ENCODE results near the gene PMF1.
"Not testable (repeated sequence)": the region's sequence is repeated elsewhere in the genome, so short reads cannot be mapped to it uniquely, and the experiment has no call there.

PMF1 gene

DNA sequence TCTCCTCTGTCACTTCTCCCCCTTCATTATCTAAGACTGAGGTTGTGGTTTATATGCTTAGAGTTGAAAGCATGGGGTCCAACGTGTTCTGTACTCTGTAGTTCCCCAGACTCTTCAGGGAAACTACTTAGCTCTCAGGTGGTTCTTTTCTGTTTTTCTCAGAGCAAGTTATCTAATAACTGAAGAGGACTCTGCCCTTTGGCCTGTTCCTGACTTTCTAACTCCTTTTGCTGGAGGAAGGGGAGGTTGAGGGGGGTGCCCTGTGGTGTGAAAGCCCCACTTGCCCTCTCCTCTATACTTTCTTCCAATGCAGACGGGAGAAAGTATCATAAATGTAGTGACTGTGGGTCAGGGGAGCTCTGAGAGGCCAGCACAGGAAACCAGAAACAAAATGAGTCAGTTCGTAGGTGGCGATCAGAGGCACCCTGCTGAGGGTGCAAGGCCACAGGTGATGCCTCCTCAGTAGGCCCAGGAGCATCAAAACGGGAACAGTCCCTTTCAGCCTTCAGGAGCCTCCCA is 13.9 kb upstream of the PMF1 start:
- no peak for DNase-seq

GRCh38 chr1:156200044-156200443 is 12.8 kb upstream of the PMF1 start:
- DNase-seq, result no peak

DNA sequence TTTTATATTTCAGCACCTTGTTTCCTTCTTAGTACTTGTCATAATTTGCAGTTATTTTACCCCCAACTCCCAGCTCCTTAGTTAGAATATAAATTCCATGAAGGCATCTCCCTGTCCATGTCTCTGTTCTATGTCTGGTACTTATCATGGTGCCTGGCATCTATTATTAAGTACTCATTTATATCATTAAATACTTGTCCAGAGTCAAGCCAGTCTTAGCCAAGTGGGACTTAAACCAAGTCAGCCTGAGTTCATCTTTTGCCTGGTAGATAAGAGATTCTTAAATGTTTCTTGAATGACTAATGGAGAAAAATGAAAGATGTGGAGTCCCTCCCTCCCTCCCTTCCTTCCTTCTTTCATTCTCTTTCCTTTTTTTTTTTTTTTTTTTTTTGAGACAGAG is 9.5 kb upstream of the PMF1 start:
- no peak for DNase-seq

DNA sequence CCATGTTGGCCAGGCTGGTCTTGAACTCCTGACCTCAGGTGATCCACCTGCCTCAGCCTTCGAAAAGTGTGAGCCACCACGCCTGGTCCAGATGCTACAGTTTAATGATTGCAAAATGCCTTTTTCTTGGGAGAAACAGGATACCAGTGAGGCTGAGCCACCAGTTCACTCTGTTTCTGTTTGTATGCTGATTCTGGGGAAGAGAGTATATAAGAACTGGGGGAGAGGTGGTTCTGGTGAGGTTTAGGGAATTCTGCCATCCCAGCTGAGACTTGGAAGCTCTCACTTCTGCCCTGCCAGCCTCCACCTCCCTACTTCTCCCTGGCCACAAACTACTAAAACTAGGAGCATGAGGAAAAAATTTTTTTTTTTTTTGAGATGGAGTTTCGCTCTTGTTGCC is 8.1 kb upstream of the PMF1 start:
- DNase-seq, result no peak

- DNase-seq, result no peak
Measured at GRCh38 chr1:156211243-156211642, 1.6 kb upstream of the PMF1 start.

DNA sequence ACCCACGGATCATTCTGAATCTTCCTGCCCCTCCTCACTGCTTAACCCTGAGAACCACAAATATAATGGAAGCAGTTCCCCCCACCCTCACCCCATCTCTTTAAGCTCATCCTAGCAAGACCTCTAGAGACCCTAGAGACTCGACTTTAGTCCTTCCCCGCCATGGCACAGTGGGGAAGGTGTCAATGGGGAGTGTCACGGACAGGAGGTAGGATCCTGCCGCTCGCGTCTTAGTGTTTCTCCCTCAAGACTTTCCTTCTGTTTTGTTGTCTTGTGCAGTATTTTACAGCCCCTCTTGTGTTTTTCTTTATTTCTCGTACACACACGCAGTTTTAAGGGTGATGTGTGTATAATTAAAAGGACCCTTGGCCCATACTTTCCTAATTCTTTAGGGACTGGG is 677 bp upstream of the PMF1 start:
- no peak for DNase-seq

DNA sequence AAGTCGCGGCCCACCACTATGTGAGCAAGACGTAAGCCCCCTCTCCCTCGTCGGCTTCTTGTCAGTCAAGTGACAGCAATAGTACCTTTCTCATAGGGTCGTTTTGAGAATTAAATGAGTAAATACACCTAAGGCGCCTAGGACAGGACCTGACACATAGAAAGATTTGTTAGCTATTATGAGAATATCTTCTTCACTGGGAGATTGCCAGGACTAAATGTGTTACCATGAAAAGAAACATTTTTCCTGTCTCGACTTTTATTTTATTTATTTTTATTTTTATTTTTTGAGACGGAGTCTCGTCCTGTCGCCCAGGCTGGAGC is 798 bp downstream of the PMF1 start:
- no peak for DNase-seq

DNA sequence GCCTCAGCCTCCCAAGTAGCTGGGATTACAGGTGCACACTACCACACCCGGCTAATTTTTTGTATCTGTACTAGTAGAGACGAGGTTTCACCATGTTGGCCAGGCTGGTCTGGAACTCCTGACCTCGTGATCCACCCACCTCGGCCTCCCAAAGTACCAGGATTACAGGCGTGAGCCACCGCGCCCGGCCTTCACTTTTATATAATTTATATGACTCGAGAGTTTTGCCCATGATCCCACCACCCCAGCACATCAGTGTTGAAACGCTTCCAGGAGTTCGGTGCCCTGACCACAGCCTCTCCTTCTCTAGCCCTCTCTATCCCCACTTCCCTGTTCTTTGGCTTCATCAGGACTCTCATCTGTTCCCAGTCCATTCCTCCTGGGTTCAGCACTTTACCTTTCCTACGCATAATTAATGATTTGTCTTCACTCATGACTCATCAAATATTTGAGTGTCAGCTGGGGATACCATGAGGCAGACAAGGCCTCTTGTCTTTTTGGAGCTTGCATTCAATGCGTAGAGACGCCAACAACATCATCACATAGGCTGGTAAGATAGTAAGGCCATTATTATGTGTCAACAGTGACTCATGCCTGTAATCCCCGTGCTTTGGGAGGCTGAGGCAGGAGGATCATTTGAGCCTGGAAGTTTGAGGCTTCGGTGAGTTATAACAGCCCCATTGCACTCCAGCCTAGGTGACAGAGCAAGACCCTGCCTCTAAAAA is 1.4 kb downstream of the PMF1 start:
- DNase-seq, result peak; percentile 18

- not testable (repeated sequence) for DNase-seq
Measured at GRCh38 chr1:156216361-156217086, 3.7 kb downstream of the PMF1 start.

- peak; percentile 40 for DNase-seq
Measured at GRCh38 chr1:156217871-156218270, 5.1 kb downstream of the PMF1 start.

DNA sequence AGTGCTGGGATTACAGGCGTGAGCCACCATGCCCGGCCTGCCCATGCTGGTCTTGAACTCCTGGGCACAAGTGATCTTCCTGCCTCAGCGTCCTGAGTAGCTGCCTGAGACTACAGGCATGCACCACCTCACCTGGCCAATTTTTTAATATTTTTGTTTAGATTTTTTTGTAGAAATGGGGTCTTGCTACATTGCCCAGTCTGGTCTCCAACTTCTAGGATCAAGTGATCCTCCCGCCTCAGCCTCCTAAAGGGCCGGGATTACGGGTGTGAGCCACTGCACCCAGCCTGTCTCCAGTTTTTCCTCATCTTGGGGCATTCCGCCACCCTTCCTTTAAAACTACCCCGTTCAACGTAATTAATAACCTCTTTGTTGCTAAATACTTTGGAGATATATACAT is 7.4 kb downstream of the PMF1 start:
- DNase-seq, result no peak

DNA sequence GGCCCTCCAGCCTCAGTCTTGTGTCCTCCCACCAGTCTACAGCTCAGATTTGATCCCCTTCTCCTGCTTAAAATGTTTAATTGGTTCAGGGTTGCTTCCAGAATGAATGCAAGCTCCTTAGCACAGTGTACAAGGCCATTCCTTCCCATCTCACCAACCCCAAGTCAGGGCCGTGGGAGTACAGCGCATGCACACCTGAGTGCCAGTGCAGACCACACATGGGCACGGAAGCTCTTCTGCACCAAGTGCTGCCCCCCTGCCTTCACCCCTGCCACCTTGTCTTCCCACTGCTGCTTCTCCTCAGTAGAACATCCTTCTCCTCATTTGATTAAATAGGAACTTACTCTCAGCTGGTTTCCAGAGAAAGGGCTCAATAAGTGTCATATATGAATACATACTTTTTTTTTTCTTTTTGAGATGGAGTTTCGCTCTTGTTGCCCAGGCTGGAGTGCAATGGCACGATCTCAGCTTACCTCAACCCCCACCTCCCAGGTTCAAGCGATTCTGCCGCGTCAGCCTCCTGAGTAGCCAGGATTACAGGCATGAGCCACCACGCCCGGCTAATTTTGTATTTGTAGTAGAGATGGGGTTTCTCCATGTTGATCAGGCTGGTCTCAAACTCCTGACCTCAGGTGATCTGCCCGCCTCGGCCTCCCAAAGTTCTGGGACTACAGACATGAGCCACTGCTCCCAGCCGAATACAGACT is 9.3 kb downstream of the PMF1 start:
- DNase-seq, result no peak

- no peak for DNase-seq
Measured at GRCh38 chr1:156225677-156226014, 12.8 kb downstream of the PMF1 start.

- no peak for DNase-seq
Measured at GRCh38 chr1:156226116-156226538, 13.3 kb downstream of the PMF1 start.

GRCh38 chr1:156226782-156227181 is 14.0 kb downstream of the PMF1 start:
- DNase-seq, result no peak

DNA sequence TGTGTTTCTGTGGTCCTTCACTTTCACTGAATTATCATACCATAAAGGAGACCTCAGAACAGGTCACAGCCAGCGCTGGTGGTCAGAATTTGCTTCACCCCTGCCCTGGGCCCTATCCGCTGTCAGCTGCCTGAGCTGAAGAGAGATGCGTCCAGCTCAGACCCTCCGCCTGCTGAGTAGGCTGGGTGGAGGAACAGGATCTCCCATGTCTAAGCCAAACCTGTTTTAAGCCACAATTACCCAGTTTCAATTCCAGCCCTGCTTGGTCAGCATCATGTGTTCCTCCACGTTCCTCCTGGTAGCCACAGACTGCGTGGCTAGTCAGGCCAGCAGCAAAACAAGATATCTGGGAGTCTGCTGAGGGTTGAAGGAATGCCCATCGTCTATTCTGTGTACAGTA is 15.7 kb downstream of the PMF1 start:
- no peak for DNase-seq

DNA sequence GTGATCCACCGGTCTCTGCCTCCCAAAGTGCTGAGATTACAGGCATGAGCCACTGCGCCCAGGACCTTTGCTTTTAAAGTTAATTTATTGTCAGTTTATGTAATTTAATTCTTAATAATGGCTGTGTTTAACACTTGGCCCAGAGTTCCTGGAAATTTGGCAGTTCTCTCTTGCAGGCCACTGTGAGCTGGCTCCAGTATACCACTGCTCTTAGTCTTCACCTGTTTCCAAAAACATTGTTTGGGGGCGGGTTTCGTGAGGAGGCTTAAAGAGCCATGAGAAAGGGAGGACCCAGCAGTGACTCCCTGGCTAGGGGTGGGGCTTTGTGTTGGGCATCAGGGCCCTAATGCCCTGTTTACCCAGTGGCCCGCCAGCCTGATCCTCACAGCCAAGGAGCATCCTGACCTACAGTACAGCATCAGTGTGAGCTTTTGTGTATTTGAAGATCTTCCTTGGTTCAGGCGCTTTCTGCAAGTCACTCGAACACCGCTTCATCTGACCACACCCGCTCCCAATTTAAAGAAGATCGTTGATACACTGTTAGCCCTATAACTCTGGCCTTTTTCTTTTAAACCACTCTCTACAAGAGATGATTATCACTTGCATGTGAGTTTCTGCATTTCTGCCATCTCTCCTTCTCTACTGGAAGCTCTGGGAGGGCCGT is 17.1 kb downstream of the PMF1 start:
- DNase-seq, result no peak

DNA sequence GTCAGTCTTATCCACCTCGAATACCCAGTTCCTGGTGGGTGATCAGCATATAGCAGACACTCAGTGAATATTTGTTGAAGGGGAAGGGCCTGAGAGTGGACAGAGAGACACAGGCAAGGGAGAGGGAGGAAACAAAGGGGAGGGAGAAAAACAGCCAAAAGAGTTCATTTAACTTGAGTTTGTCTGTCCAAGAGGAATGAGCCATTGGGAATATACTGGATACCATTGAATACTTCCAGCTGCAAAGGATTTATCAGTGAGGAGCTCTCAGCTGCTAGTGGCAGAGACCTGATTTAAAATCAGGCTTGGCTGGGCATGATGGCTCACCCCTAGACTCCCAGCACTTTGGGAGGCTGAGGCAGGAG is 17.6 kb downstream of the PMF1 start:
- no peak for DNase-seq

- DNase-seq, result no peak
Measured at GRCh38 chr1:156232201-156232894, 19.5 kb downstream of the PMF1 start.

DNA sequence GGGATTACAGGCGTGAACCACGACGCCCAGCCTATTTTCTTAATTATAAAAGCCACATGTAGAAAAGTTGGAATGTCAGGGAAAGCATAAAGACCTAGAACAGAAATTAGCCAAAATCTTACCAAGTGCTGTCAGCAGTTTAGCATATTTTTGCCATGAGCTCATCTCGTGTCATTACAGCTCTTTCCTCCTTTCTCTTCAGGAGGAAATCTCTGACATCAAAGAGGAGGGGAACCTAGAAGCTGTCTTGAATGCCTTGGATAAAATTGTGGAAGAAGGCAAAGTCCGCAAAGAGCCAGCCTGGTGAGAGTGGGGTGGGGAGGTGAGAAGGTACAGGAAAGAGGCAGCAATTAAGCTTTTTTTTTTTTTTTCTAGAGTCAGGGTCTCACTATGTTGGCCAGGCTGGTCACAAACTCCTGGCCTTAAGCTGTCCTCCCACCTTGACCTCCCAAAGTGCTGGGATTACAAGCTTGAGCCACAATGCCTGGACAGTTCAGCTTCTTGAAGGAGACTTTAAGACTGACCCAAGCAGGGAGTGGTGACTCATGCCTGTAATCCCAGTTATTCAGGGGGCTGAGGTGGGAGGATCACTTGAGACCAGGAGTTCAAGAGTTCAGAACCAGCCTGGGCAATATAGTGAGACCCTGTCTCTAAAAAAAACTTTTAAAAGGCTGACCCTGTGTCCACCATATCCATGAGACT is 20.8 kb downstream of the PMF1 start:
- DNase-seq, result no peak

DNA sequence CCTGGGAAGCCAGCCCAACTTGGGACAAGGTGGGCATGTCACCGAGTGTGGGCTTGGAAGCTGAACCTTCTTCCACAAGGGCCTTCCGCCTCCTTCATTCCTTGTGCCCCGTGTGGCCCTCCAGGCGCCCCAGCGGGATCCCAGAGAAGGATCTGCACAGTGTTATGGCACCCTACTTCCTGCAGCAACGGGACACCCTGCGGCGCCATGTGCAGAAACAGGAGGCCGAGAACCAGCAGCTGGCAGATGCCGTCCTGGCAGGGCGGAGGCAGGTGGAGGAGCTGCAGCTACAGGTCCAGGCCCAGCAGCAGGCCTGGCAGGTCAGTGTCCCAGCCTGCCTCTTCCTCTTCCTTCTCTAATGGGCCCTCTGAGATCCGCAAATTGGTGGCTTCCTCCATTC is 23.4 kb downstream of the PMF1 start:
- no peak for DNase-seq

DNA sequence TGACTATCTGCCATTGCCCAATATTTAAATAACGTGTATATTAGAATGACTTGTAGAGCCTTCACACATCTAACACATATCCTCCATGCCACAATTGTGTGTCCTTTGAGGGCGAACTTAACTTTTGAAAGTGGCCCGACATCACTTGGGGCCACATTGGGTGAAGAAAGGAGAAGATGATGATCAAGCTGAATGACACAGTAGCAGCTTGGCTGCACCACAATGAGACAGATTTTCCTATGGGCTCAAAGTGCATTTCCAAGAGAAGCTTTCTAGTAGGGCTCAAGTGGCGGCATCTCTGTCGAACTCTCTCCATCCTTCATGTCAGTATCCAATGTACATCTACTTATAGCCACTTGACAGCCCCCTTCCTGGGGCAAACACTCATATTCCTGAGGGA is 25.4 kb downstream of the PMF1 start:
- DNase-seq, result no peak

All from CD4-positive, alpha-beta T cell treated with Interleukin-17A for 4 hours (primary cell).